AG10803 (cell line): Measurements from ENCODE around the gene ERC1.

ENCODE experiments used
- DNase-seq: peaks from one replicate; pipeline ENCODE4 v3.0.0; 2010; ENCODE audit warnings: low read depth
- H3K4me3 ChIP-seq: 2 replicates; pipeline ENCODE4 v1.5.1; 2011; ENCODE audit warnings: mild to moderate bottlenecking, low read length, control low read depth
- TF ChIP-seq, protein P1 (sequence below): conservative IDR thresholded peaks from 2 replicates; pipeline ENCODE4 v1.5.1; 2011; ENCODE audit warnings: mild to moderate bottlenecking, low read length, control low read depth, inconsistent platforms

The ERC1 gene

DNA sequence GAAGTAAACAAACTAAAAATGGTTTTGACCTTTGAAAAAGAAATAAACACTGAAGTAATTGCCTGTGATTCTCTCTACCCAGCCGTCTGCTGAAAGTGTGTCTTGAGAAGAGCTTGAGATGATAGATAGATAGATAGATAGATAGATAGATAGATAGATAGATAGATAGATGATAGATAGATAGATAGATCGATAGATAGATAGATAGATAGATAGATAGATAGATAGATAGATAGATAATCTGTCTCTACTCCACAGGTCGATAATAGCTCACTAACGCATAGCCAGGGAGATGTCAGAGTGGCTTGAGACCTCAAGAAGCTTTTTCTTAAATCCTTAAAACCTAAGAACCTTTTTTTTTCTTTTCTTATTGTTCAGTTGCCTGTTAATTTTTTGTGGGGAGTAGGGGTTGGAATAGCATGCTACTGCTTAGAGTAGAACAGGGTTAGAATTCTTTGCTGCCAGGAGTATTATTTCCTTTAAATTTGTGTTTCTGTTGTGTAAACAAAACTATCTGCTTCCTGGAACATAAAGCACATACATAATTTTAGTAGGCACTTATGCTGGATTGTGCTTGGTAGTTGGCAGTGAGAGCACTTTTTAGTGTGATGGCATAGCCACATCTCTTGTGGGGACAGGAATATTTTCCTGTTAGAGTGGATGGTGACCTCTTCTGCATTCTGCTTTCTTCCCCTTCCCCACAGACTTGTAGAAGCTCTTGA lies 433.8 kb downstream of the ERC1 start:
- no peak for DNase-seq
- no peak overlapping the region for H3K4me3 ChIP-seq
- TF ChIP-seq, protein P1, sequence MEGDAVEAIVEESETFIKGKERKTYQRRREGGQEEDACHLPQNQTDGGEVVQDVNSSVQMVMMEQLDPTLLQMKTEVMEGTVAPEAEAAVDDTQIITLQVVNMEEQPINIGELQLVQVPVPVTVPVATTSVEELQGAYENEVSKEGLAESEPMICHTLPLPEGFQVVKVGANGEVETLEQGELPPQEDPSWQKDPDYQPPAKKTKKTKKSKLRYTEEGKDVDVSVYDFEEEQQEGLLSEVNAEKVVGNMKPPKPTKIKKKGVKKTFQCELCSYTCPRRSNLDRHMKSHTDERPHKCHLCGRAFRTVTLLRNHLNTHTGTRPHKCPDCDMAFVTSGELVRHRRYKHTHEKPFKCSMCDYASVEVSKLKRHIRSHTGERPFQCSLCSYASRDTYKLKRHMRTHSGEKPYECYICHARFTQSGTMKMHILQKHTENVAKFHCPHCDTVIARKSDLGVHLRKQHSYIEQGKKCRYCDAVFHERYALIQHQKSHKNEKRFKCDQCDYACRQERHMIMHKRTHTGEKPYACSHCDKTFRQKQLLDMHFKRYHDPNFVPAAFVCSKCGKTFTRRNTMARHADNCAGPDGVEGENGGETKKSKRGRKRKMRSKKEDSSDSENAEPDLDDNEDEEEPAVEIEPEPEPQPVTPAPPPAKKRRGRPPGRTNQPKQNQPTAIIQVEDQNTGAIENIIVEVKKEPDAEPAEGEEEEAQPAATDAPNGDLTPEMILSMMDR = no peak

DNA sequence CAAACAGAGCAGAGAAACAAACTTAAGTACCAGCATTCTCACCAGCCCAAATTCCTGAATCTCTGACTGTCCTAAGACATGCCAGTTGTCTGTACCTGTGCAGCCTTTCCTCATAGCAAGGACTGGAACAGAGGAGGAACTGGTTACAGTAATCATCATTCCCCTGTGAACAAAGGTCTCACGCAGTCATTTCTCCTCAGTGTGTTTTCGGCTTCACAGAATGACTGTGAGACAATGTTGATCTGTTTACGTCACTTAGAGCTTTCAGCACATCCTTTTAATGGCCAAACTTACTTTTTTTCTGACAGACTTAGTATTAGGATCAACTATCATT lies 434.3 kb downstream of the ERC1 start:
- TF ChIP-seq, protein P1 = no peak
- no peak for DNase-seq
- no peak overlapping the region for H3K4me3 ChIP-seq

DNA sequence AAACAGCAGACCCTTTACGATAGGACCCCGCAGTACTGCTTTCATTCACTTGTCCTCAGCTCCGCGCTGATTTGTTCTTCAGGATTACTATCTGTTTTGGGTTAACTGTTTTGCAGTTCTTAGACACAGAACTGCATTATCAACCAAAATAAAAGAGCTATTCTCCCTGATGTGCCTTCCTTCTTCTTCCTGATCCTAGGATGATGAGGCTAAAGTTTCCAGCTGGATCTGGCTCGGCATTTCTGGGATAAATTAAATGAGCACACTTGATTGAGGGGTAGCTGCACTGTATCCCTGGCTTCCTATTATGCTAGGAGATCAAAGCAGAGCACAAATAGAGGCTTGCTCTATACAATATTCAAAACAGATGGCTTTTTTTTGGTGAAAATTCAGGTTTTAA lies 437.6 kb downstream of the ERC1 start:
- TF ChIP-seq, protein P1 = no peak
- H3K4me3 ChIP-seq = no peak overlapping the region
- no peak for DNase-seq

- peak; percentile 94 for DNase-seq
- no peak overlapping the region for H3K4me3 ChIP-seq
- TF ChIP-seq, protein P1 = peak; percentile 26; the same call in 1 of the 2 replicates
Measured at GRCh38 chr12:1429980-1430379, 439.0 kb downstream of the ERC1 start.

DNA sequence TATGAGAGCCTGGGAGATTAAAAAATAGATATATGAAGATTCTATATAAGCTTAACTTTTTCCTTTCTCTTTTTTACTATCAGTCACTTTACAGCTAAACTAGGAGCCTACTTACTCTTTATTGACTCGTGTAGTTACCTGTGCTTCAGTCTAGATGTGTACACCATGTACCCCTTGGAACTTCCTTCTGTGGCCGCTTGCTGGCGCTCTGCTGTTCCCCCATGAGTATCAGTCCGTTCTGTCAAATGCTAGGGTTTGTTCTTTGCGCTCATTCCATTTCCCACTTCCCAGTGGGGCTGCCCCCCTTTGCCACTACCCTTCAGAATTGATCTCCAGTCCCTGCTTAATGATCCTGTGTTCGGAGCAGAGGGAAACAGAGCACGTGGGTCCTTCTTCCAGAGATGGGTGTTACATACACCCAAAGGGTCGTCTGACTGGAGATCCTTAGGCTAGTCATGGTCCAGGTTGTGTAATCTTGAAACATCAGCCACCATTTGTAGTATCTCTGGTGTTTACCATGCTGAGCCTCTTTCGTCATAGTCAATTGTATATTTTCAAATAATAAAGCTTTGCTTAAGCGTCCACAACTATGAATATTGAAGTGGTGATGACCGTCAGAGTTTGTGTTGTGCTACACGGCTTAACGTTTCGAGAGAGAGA lies 443.4 kb downstream of the ERC1 start:
- TF ChIP-seq, protein P1 = no peak
- DNase-seq = no peak
- no peak overlapping the region for H3K4me3 ChIP-seq

GRCh38 chr12:1435044-1435443 lies 444.0 kb downstream of the ERC1 start:
- no peak overlapping the region for H3K4me3 ChIP-seq
- TF ChIP-seq, protein P1 = no peak
- no peak for DNase-seq

GRCh38 chr12:1435456-1435855 lies 444.4 kb downstream of the ERC1 start:
- peak; percentile 28 for DNase-seq
- TF ChIP-seq, protein P1 = no peak
- no peak overlapping the region for H3K4me3 ChIP-seq
